Activated CD4-positive, alpha-beta T cell treated with anti-CD3 and anti-CD28 coated beads, Interleukin-2, amount 10 ng/mL, durations not matched to agents 7 days and 5 days (primary cell): Measurements from ENCODE around the gene SRP72. TPM values are rescaled to one million over a fixed set of nuclear protein-coding genes. Genes with fewer than 3 reads are reported as not detected.

Source experiments
- CTCF ChIA-PET: fragments of 350-600 bp; sonication (Branson Sonifier 250); formaldehyde crosslinking; loops from one replicate; lab custom pipeline; 2021; ENCODE audit warnings: antibody characterized with exemption; lab: Charles Lee
- POLR2A ChIA-PET: fragments of 350-600 bp; sonication (Branson Sonifier 250); formaldehyde crosslinking; loops from one replicate; lab custom pipeline; 2021; ENCODE audit warnings: antibody characterized with exemption; lab: Charles Lee
- DNase-seq: peaks from one replicate; pipeline ENCODE4 v3.0.0-alpha.2; 2020
- H3K27ac Mint-ChIP-seq: one replicate; pipeline ENCODE4 v1.8.0; 2021; ENCODE audit warnings: mild to moderate bottlenecking, moderate library complexity, mixed read lengths
- H3K27me3 Mint-ChIP-seq: one replicate; pipeline ENCODE4 v1.8.0; 2021; ENCODE audit warnings: mixed read lengths
- H3K36me3 Mint-ChIP-seq: one replicate; pipeline ENCODE4 v1.8.0; 2021; ENCODE audit warnings: low read depth, mixed read lengths
- H3K4me1 Mint-ChIP-seq: one replicate; pipeline ENCODE4 v1.8.0; 2021; ENCODE audit warnings: mixed read lengths
- H3K4me3 Mint-ChIP-seq: one replicate; pipeline ENCODE4 v1.8.0; 2021; ENCODE audit warnings: mild to moderate bottlenecking, moderate library complexity, mixed read lengths
- H3K9me3 Mint-ChIP-seq: one replicate; pipeline ENCODE4 v1.8.0; 2021; ENCODE audit warnings: mixed read lengths
- total RNA-seq, 2 experiments: library from RNA; stranded (reverse); gene quantifications; one replicate each; pipeline ENCODE4 v1.2.3, GENCODE V29; 2021

Gene SRP72, protein sequence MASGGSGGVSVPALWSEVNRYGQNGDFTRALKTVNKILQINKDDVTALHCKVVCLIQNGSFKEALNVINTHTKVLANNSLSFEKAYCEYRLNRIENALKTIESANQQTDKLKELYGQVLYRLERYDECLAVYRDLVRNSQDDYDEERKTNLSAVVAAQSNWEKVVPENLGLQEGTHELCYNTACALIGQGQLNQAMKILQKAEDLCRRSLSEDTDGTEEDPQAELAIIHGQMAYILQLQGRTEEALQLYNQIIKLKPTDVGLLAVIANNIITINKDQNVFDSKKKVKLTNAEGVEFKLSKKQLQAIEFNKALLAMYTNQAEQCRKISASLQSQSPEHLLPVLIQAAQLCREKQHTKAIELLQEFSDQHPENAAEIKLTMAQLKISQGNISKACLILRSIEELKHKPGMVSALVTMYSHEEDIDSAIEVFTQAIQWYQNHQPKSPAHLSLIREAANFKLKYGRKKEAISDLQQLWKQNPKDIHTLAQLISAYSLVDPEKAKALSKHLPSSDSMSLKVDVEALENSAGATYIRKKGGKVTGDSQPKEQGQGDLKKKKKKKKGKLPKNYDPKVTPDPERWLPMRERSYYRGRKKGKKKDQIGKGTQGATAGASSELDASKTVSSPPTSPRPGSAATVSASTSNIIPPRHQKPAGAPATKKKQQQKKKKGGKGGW
- total RNA-seq = 100 to 1,000 TPM; 116 to 135 TPM

- Mint-ChIP-seq H3K36me3 (peaks cover 40% of the 10 kb centered on the region), H3K9me3 (no peaks in the 10 kb centered on the region), H3K4me3 (peak within 1 kb of the TSS; percentile 97), H3K27me3 (no peaks in the 10 kb centered on the region), H3K27ac (peak within 1 kb of the TSS; percentile 98), H3K4me1 (peaks cover 49% of the 10 kb centered on the region)
- DNase-seq = peak; percentile 94
- POLR2A ChIA-PET = interaction anchor here (0.6 to 1.2 kb wide), 2 partner anchors 32 to 63 kb away, joined by 3 to 6 read pairs; partner anchors contain the start of genes PAICS and PPAT
- CTCF ChIA-PET = interaction anchor here (0.6 to 1.4 kb wide), 4 partner anchors 32 to 519 kb away, joined by 3 to 4 read pairs (median 4); partner anchors contain the start of genes CEP135, PAICS and PPAT
Measured at GRCh38 chr4:56467284-56468096, at the start of gene SRP72. SRP72 (plus strand) TSS chr4:56467617; CDS start chr4:56467636, 19 bp downstream.

DNA sequence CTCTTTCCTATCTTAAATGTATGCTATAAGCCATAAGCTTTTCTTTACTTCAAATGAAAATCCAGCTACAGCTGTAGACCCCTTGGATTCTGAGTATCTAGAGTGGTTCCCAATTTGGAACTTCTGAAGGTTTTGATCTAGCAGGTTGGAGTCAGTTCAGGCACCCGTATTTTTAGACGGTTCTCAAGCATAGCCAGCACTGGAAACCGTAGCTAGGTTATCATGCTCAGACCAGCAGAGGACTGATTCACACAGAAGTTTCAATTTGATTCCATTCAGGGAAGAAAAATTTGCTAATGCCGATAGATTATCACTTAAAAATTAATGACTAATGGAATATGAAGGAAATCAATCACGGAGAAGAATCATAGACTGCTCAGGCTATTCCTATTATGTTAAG is 43.2 kb upstream of the SRP72 start:
- Mint-ChIP-seq H3K27ac (no peak overlapping the region), H3K27me3 (no peaks in the 10 kb centered on the region), H3K36me3 (peaks cover 8% of the 10 kb centered on the region), H3K9me3 (peaks cover 2% of the 10 kb centered on the region), H3K4me1 (peaks cover 17% of the 10 kb centered on the region), H3K4me3 (no peak overlapping the region)
- ChIA-PET CTCF (interaction anchor here (1.1 to 3.6 kb wide), 4 partner anchors 8 to 21 kb away, joined by 4 to 19 read pairs (median 7); partner anchors contain the start of genes PAICS and PPAT), POLR2A (no interaction called here)
- DNase-seq = no peak

GRCh38 chr4:56424697-56425514 is 42.5 kb upstream of the SRP72 start:
- peak; percentile 53 for DNase-seq
- Mint-ChIP-seq H3K27me3 (no peaks in the 10 kb centered on the region), H3K36me3 (peaks cover 8% of the 10 kb centered on the region), H3K27ac (no peak overlapping the region), H3K4me3 (no peak overlapping the region), H3K4me1 (peaks cover 20% of the 10 kb centered on the region), H3K9me3 (peaks cover 2% of the 10 kb centered on the region)
- POLR2A ChIA-PET = no interaction called here
- CTCF ChIA-PET = interaction anchor here (1.3 to 3.6 kb wide), 3 partner anchors 9 to 22 kb away, joined by 3 to 19 read pairs (median 5); partner anchors contain the start of genes PAICS and PPAT

GRCh38 chr4:56425518-56425917 is 41.9 kb upstream of the SRP72 start:
- no peak overlapping the region for H3K27ac Mint-ChIP-seq
- H3K4me1 Mint-ChIP-seq = peaks cover 20% of the 10 kb centered on the region
- POLR2A ChIA-PET = no interaction called here

GRCh38 chr4:56426273-56426672 is 41.1 kb upstream of the SRP72 start:
- ChIA-PET CTCF (interaction anchor here (3.6 kb wide), 1 partner anchor 10 kb away, joined by 19 read pairs; the partner anchor contains the start of genes PAICS and PPAT), POLR2A (no interaction called here)
- peaks cover 7% of the 10 kb centered on the region for H3K36me3 Mint-ChIP-seq
- H3K4me1 Mint-ChIP-seq = peaks cover 22% of the 10 kb centered on the region
- no peak overlapping the region for H3K4me3 Mint-ChIP-seq
- H3K9me3 Mint-ChIP-seq = peaks cover 2% of the 10 kb centered on the region
- no peak overlapping the region for H3K27ac Mint-ChIP-seq
- no peak for DNase-seq
- no peaks in the 10 kb centered on the region for H3K27me3 Mint-ChIP-seq

More at GRCh38 chr4:56425518-56425917, 41.9 kb upstream of the SRP72 start:
- H3K27me3 Mint-ChIP-seq = no peaks in the 10 kb centered on the region
- H3K4me3 Mint-ChIP-seq = no peak overlapping the region
- H3K9me3 Mint-ChIP-seq = peaks cover 2% of the 10 kb centered on the region
- CTCF ChIA-PET = interaction anchor here (1.3 to 3.6 kb wide), 2 partner anchors 10 to 11 kb away, joined by 3 to 19 read pairs; partner anchors contain the start of genes PAICS and PPAT
- no peak for DNase-seq
- peaks cover 7% of the 10 kb centered on the region for H3K36me3 Mint-ChIP-seq

DNA sequence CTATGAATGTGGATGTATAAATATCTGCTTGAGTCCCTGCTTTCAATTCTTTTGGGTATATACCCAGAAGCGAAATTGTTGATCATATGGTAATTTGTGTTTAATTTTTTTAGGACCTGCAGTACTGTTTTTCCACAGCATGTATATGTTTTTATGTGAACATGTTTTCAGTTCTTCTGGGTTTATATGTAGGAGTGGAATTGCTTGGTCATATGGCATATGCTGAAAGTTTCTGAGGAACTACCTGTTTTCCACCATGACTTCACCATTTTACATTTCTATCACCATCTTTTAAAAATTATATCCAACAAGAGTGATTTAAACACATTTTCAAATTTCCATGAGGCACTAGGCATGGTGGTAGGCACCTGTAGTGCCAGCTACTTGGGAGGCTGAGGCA is 40.2 kb upstream of the SRP72 start:
- no peaks in the 10 kb centered on the region for H3K27me3 Mint-ChIP-seq
- ChIA-PET POLR2A (no interaction called here), CTCF (no interaction called here)
- H3K9me3 Mint-ChIP-seq = peaks cover 2% of the 10 kb centered on the region
- H3K4me3 Mint-ChIP-seq = no peak overlapping the region
- peaks cover 30% of the 10 kb centered on the region for H3K4me1 Mint-ChIP-seq
- DNase-seq = no peak
- H3K27ac Mint-ChIP-seq = no peak overlapping the region
- H3K36me3 Mint-ChIP-seq = peaks cover 7% of the 10 kb centered on the region

DNA sequence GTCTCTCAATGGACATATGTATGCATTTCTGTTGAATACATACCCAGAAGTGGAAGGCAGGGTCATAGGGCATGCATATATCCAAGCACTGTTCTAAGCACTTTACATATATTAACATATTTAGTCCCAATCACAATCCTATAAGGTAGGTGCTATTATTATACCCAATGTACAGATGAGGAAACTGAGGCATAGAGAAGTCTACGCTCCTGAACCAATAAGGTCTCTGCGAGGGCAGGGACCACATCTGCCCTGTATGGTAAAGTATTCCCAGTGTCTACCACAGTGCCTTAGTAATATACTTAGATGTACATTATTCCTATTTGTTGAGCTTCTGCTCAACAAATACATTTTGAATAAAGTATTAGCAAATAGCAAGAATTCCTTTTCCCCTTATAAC is 37.2 kb upstream of the SRP72 start:
- H3K27me3 Mint-ChIP-seq = no peaks in the 10 kb centered on the region
- ChIA-PET POLR2A (no interaction called here), CTCF (no interaction called here)
- no peak overlapping the region for H3K4me3 Mint-ChIP-seq
- H3K4me1 Mint-ChIP-seq = peaks cover 43% of the 10 kb centered on the region
- H3K36me3 Mint-ChIP-seq = peaks cover 7% of the 10 kb centered on the region
- H3K9me3 Mint-ChIP-seq = peaks cover 2% of the 10 kb centered on the region
- DNase-seq = no peak
- no peak overlapping the region for H3K27ac Mint-ChIP-seq

DNA sequence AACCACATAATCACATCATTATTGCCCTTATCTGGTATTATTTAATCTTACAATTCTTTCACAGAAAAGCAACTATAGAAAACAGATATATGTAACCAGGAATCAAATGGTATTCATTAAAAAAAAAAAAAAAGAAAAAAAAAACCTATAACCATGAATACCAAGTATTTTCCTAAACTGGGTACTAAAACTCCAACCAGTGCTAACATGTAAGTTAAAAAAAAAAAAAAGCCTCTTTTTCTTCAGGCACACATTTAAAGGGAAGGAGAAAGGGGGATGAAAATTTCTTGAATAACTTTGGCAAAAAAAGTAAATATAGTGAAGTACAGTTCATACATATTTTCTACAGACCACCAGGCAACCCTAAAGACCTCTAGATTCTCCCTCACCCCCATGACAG is 34.1 kb upstream of the SRP72 start:
- no peaks in the 10 kb centered on the region for H3K27me3 Mint-ChIP-seq
- no peak overlapping the region for H3K27ac Mint-ChIP-seq
- CTCF ChIA-PET = interaction anchor here (0.6 to 5.7 kb wide), 3 partner anchors 9 to 23 kb away, joined by 3 to 19 read pairs (median 4); no protein-coding TSS in a partner anchor

DNA sequence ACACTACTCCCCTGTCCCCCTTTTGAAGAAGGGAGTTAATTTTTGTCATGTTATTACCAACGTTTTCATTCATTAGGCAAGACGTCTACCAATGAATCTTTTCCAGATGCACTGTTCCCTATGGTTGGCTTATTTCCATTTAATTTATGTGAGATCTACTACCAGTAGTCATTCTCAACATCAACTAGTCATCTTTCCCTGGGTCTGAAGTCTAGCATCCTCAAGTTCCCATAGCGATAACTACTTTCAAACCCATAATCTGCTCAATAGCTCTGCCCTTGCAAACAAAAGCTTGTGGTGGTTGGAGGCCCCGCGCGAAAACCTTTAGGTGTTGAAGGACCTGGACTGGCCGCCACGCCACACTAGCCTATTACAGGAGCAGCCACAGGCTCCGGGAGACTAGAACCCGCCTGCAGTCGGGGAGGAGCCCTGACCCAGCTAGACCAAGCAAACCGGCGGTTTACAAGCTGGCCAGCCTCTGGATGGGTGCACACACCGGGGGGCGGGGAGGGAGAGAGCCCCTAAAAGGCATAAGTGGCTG is 32.7 kb upstream of the SRP72 start:
- H3K9me3 Mint-ChIP-seq = no peaks in the 10 kb centered on the region
- peaks cover 9% of the 10 kb centered on the region for H3K36me3 Mint-ChIP-seq
- DNase-seq = peak; percentile 43
- ChIA-PET CTCF (interaction anchor here (0.6 to 5.7 kb wide), 4 partner anchors 10 to 231 kb away, joined by 3 to 19 read pairs (median 4); no protein-coding TSS in a partner anchor), POLR2A (interaction anchor here (0.6 to 1.7 kb wide), 2 partner anchors 11 to 48 kb away, joined by 8 to 9 read pairs; partner anchors contain the start of gene AASDH)
- no peaks in the 10 kb centered on the region for H3K27me3 Mint-ChIP-seq
- peaks cover 43% of the 10 kb centered on the region for H3K4me1 Mint-ChIP-seq
- H3K4me3 Mint-ChIP-seq = peak overlapping the region; percentile 86
- H3K27ac Mint-ChIP-seq = peak overlapping the region; percentile 93

More for the DNA sequence above, 34.1 kb upstream of the SRP72 start:
- no peaks in the 10 kb centered on the region for H3K9me3 Mint-ChIP-seq
- peak overlapping the region; percentile 86 for H3K4me3 Mint-ChIP-seq
- H3K4me1 Mint-ChIP-seq = peaks cover 35% of the 10 kb centered on the region
- H3K36me3 Mint-ChIP-seq = peaks cover 5% of the 10 kb centered on the region
- POLR2A ChIA-PET = no interaction called here
- DNase-seq = no peak

DNA sequence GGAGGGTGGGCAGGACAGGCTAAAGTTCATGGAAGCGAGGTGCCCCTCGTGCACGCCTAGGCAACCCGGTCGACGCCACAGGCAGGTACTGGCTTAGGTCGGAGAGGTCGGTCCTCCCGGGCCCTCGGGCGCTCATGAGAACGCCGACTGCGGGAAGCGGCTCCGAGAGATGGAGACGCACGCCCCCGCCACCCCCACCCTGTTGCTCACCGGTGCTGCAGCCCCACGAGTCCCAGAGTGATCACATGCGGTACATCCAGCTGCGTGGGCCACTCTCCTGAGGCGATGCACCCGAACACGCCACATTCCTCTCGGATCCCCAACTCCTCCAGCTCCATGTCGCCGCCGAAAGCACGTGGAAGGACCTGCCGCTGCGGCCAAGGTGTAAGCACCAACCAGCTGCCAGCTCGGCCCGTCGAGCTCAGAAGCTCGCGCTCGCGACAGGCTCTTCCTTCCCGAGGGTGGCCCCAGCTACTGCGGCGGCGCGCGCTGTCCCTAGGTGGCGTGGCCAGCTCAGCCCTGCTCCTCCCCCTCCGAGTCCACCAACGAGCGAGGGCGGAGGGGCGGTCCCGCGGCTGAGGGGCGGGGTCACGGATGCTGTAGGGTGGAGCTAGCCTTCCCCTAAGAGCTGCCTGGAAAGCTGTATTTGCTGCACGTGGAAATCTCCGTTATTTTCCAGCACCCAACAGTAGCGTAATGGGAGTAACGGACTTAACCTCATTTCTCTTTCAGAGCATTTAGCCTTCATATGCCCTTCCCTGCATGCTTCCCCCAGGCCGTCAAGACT is 32.1 kb upstream of the SRP72 start, which contains the start of gene PPAT:
Gene PPAT (minus strand): TSS at position 476 of the 787 bp plus-strand sequence. CDS start 138 bp downstream, at position 338.
- peaks cover 48% of the 10 kb centered on the region for H3K4me1 Mint-ChIP-seq
- ChIA-PET CTCF (interaction anchor here (0.6 to 5.7 kb wide), 17 partner anchors 11 to 542 kb away, joined by 3 to 19 read pairs (median 4); partner anchors contain the start of genes CEP135, NOA1 and POLR2B), POLR2A (interaction anchor here (0.7 to 1.7 kb wide), 5 partner anchors 31 to 1017 kb away, joined by 3 to 8 read pairs (median 6); partner anchors contain the start of genes AASDH and SRP72)
- H3K9me3 Mint-ChIP-seq = no peaks in the 10 kb centered on the region
- H3K27ac Mint-ChIP-seq = peak within 1 kb of the TSS; percentile 93
- H3K27me3 Mint-ChIP-seq = no peaks in the 10 kb centered on the region
- DNase-seq = peak; percentile 98
- H3K36me3 Mint-ChIP-seq = peaks cover 11% of the 10 kb centered on the region
- H3K4me3 Mint-ChIP-seq = peak within 1 kb of the TSS; percentile 86
